Loucy (cell line): ENCODE measurements around the gene GNRHR.

Experiments used
- H2AFZ ChIP-seq: fragments of 200-600 bp; sonication (generic); 2 replicates; pipeline ENCODE4 v1.6.0; 2016; ENCODE audit warnings: antibody characterized with exemption, mild to moderate bottlenecking, low read length, moderate library complexity
- H3F3A ChIP-seq: fragments of 200-600 bp; 2 replicates; pipeline ENCODE4 v1.6.0; 2016; ENCODE audit warnings: antibody characterized with exemption, low read depth, mild to moderate bottlenecking
- H3K27me3 ChIP-seq: fragments of 200-600 bp; sonication (generic); 2 replicates; pipeline ENCODE4 v1.6.1; 2014; ENCODE audit warnings: low read length, mild to moderate bottlenecking; ENCODE audit not compliant: insufficient read depth, poor library complexity, severe bottlenecking
- H3K36me3 ChIP-seq: fragments of 200-600 bp; sonication (generic); 2 replicates; pipeline ENCODE4 v1.6.1; 2016; ENCODE audit warnings: low read length; ENCODE audit not compliant: insufficient read depth
- H3K4me1 ChIP-seq: fragments of 200-600 bp; sonication (generic); 2 replicates; pipeline ENCODE4 v1.5.1; 2014; ENCODE audit warnings: low read length, mild to moderate bottlenecking; ENCODE audit not compliant: insufficient read depth, poor library complexity, severe bottlenecking
- H3K4me2 ChIP-seq: fragments of 200-600 bp; sonication (generic); 2 replicates; pipeline ENCODE4 v1.6.0; 2014; ENCODE audit warnings: antibody characterized with exemption, low read length, low read depth, mild to moderate bottlenecking; ENCODE audit not compliant: poor library complexity, severe bottlenecking
- H3K4me3 ChIP-seq: fragments of 200-600 bp; sonication (generic); 2 replicates; pipeline ENCODE4 v1.5.1; 2014; ENCODE audit warnings: low read length, mild to moderate bottlenecking, mixed read lengths; ENCODE audit not compliant: poor library complexity, severe bottlenecking
- H3K79me2 ChIP-seq: fragments of 200-600 bp; sonication (generic); 2 replicates; pipeline ENCODE4 v1.6.1; 2014; ENCODE audit warnings: low read length; ENCODE audit not compliant: insufficient read depth
- H3K9ac ChIP-seq: fragments of 200-600 bp; sonication (generic); 2 replicates; pipeline ENCODE4 v1.6.0; 2014; ENCODE audit warnings: mild to moderate bottlenecking, low read depth, low read length, moderate library complexity; ENCODE audit not compliant: poor library complexity, severe bottlenecking
- H3K9me2 ChIP-seq: fragments of 200-600 bp; sonication (generic); replicated peaks from 2 replicates; pipeline ENCODE4 v1.6.1; 2016; ENCODE audit warnings: low read depth, low read length, mixed read lengths
- H3K9me3 ChIP-seq: fragments of 200-600 bp; sonication (generic); 2 replicates; pipeline ENCODE4 v1.6.1; 2014; ENCODE audit warnings: mild to moderate bottlenecking, antibody characterized with exemption, low read length, low read depth; ENCODE audit not compliant: insufficient read depth
- H4K20me1 ChIP-seq: fragments of 200-600 bp; sonication (generic); 2 replicates; pipeline ENCODE4 v1.6.0; 2014; ENCODE audit warnings: antibody characterized with exemption, low read length, mild to moderate bottlenecking; ENCODE audit not compliant: insufficient read depth, poor library complexity, severe bottlenecking
- EZH2phosphoT487 ChIP-seq: fragments of 200-600 bp; IDR thresholded peaks from 2 replicates; pipeline ENCODE4 v1.6.1; 2018; ENCODE audit warnings: antibody characterized with exemption, mild to moderate bottlenecking, moderate library complexity, borderline replicate concordance
- TF ChIP-seq, protein P1 (sequence below): fragments of 200-600 bp; sonication (generic); conservative IDR thresholded peaks from 2 replicates; pipeline ENCODE4 v1.5.1; 2014; ENCODE audit warnings: mild to moderate bottlenecking, antibody characterized with exemption, low read length

Gene GNRHR, protein sequence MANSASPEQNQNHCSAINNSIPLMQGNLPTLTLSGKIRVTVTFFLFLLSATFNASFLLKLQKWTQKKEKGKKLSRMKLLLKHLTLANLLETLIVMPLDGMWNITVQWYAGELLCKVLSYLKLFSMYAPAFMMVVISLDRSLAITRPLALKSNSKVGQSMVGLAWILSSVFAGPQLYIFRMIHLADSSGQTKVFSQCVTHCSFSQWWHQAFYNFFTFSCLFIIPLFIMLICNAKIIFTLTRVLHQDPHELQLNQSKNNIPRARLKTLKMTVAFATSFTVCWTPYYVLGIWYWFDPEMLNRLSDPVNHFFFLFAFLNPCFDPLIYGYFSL

GRCh38 chr4:67754288-67754687 lies at the start of gene GNRHR:
GNRHR (minus strand) TSS chr4:67754388; CDS start chr4:67754335, 53 bp downstream.
- Histone ChIP-seq H3F3A (no peaks in the 10 kb centered on the region), H3K27me3 (no peaks in the 10 kb centered on the region), H3K4me3 (no peak within 1 kb of the TSS), H3K9me3 (no peaks in the 10 kb centered on the region), H3K79me2 (no peaks in the 10 kb centered on the region), H4K20me1 (no peaks in the 10 kb centered on the region), H3K9ac (no peak within 1 kb of the TSS), H3K4me1 (no peaks in the 10 kb centered on the region), H3K36me3 (no peaks in the 10 kb centered on the region), H3K4me2 (no peak within 1 kb of the TSS), H2AFZ (no peak within 1 kb of the TSS), H3K9me2 (no peaks in the 10 kb centered on the region)
- TF ChIP-seq, protein P1, sequence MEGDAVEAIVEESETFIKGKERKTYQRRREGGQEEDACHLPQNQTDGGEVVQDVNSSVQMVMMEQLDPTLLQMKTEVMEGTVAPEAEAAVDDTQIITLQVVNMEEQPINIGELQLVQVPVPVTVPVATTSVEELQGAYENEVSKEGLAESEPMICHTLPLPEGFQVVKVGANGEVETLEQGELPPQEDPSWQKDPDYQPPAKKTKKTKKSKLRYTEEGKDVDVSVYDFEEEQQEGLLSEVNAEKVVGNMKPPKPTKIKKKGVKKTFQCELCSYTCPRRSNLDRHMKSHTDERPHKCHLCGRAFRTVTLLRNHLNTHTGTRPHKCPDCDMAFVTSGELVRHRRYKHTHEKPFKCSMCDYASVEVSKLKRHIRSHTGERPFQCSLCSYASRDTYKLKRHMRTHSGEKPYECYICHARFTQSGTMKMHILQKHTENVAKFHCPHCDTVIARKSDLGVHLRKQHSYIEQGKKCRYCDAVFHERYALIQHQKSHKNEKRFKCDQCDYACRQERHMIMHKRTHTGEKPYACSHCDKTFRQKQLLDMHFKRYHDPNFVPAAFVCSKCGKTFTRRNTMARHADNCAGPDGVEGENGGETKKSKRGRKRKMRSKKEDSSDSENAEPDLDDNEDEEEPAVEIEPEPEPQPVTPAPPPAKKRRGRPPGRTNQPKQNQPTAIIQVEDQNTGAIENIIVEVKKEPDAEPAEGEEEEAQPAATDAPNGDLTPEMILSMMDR = no peak
- TF ChIP-seq EZH2phosphoT487 = no peak

- H3K9ac ChIP-seq = no peak overlapping the region
- no peak overlapping the region for H3K4me3 ChIP-seq
- H3K79me2 ChIP-seq = no peaks in the 10 kb centered on the region
- H2AFZ ChIP-seq = no peak overlapping the region
- H3K9me2 ChIP-seq = no peaks in the 10 kb centered on the region
- H3F3A ChIP-seq = no peaks in the 10 kb centered on the region
- H3K9me3 ChIP-seq = no peaks in the 10 kb centered on the region
- H3K36me3 ChIP-seq = no peaks in the 10 kb centered on the region
- H3K4me1 ChIP-seq = no peaks in the 10 kb centered on the region
- H3K27me3 ChIP-seq = no peaks in the 10 kb centered on the region
- H3K4me2 ChIP-seq = no peak overlapping the region
- TF ChIP-seq, protein P1 = no peak
- TF ChIP-seq EZH2phosphoT487 = no peak
- no peaks in the 10 kb centered on the region for H4K20me1 ChIP-seq
Measured at GRCh38 chr4:67796810-67797209, 42.6 kb upstream of the GNRHR start.

GRCh38 chr4:67790721-67791120 lies 36.5 kb upstream of the GNRHR start:
- Histone ChIP-seq H3K4me1 (no peaks in the 10 kb centered on the region), H4K20me1 (no peaks in the 10 kb centered on the region), H3K36me3 (no peaks in the 10 kb centered on the region), H3K4me2 (no peak overlapping the region), H2AFZ (no peak overlapping the region), H3F3A (no peaks in the 10 kb centered on the region), H3K79me2 (no peaks in the 10 kb centered on the region), H3K9ac (no peak overlapping the region), H3K9me2 (no peaks in the 10 kb centered on the region), H3K4me3 (no peak overlapping the region), H3K9me3 (no peaks in the 10 kb centered on the region), H3K27me3 (no peaks in the 10 kb centered on the region)
- TF ChIP-seq EZH2phosphoT487 = no peak
- TF ChIP-seq, protein P1 = no peak
